DND-41 (cell line): Measurements from ENCODE around the gene PAK1.

Experiments
- ATAC-seq: fragments of 200-7000 bp; cut with Tn5 transposase; 3 replicates; pipeline ENCODE4 v1.9.1; 2021; ENCODE audit warnings: low read depth; ENCODE audit not compliant: insufficient read depth
- DNase-seq: peaks from one replicate; pipeline ENCODE4 v3.0.0-alpha.2; 2020
- H2AFZ ChIP-seq: 2 replicates; pipeline ENCODE4 v1.6.0; 2012; ENCODE audit warnings: low read depth, low read length
- H3K27ac ChIP-seq: 2 replicates; pipeline ENCODE4 v1.5.1; 2012; ENCODE audit warnings: low read length, inconsistent platforms
- H3K27me3 ChIP-seq: fragments of 200-600 bp; sonication (generic); 2 replicates; pipeline ENCODE4 v1.6.0; 2012; ENCODE audit warnings: low read length, mild to moderate bottlenecking, inconsistent platforms; ENCODE audit not compliant: insufficient read depth, poor library complexity
- H3K36me3 ChIP-seq: 2 replicates; pipeline ENCODE4 v1.5.1; 2012; ENCODE audit warnings: low read length, inconsistent platforms; ENCODE audit not compliant: insufficient read depth
- H3K4me1 ChIP-seq: 2 replicates; pipeline ENCODE4 v1.5.1; 2012; ENCODE audit warnings: mild to moderate bottlenecking, low read length; ENCODE audit not compliant: insufficient read depth
- H3K4me2 ChIP-seq: 2 replicates; pipeline ENCODE4 v1.6.0; 2012; ENCODE audit warnings: mild to moderate bottlenecking, moderate library complexity, low read length, inconsistent platforms; ENCODE audit not compliant: insufficient read depth
- H3K4me3 ChIP-seq, 2 experiments: fragments of 200-600 bp in 1 of 2; shearing (Covaris generic) in 1 of 2; 2 replicates each; pipeline ENCODE4 v1.5.1; 2012 to 2016; ENCODE audit warnings: inconsistent platforms in 2 of 2, low read length in 2 of 2, mild to moderate bottlenecking in 2 of 2, low read depth in 1 of 2, moderate library complexity in 1 of 2
- H3K79me2 ChIP-seq: 2 replicates; pipeline ENCODE4 v1.6.0; 2012; ENCODE audit warnings: low read length, inconsistent platforms; ENCODE audit not compliant: insufficient read depth
- H3K9ac ChIP-seq: 2 replicates; pipeline ENCODE4 v1.6.0; 2012; ENCODE audit warnings: low read depth, mild to moderate bottlenecking, inconsistent platforms, low read length, moderate library complexity
- H3K9me3 ChIP-seq: 2 replicates; pipeline ENCODE4 v1.5.1; 2012; ENCODE audit warnings: low read length, moderate library complexity, mild to moderate bottlenecking, inconsistent platforms; ENCODE audit not compliant: insufficient read depth, severe bottlenecking
- H4K20me1 ChIP-seq: 2 replicates; pipeline ENCODE4 v1.6.0; 2012; ENCODE audit warnings: low read length; ENCODE audit not compliant: insufficient read depth
- CTCF ChIP-seq: IDR thresholded peaks from 2 replicates; pipeline ENCODE4 v1.5.1; 2012; ENCODE audit warnings: borderline replicate concordance, low read length, moderate library complexity, mild to moderate bottlenecking; ENCODE audit not compliant: poor library complexity, severe bottlenecking; ENCODE audit errors: extremely low read depth
- EZH2 ChIP-seq: IDR thresholded peaks from 3 replicates; pipeline ENCODE4 v1.6.1; 2012; ENCODE audit warnings: borderline replicate concordance, low read depth, mild to moderate bottlenecking, moderate library complexity, low read length, inconsistent platforms; ENCODE audit not compliant: severe bottlenecking

PAK1 gene

DNA sequence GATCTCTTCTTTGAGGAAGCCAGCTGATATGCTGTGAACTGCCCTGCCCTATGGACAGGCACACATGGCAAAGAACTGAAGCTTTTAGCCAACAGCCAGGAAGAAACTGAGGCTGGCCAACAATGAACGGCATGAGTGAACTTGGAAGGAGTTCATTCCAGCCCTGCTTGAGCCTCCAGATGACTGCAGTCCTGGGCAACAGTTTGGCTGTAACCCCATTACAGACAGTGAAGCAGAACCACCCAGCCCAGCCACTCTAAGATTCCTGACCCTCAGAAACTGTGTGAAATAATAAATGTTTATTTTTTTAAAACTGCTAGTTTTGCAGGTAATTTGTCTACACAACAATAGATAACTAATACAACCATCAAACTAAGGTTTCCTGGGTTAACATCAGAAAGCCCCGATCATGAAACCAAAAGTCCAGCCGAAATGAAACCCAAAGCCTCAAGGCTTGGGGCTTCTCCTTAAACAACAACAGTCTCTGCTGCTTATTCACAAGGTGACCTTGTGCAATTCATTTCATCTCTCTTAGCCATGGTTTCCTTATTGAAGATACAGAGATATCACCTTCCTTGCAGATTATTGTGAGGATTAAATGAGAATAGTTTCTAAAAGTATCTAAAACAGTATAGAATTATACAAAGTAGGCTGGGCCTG lies 31.4 kb downstream of the PAK1 start:
- ATAC-seq: no peak
- H3K4me1 ChIP-seq: no peaks in the 10 kb centered on the region

GRCh38 chr11:77441426-77441825 lies 32.5 kb downstream of the PAK1 start:
- no peaks in the 10 kb centered on the region for H3K9me3 ChIP-seq
- no peak overlapping the region for H3K4me3 ChIP-seq
- H3K27ac ChIP-seq: no peak overlapping the region
- no peaks in the 10 kb centered on the region for H3K36me3 ChIP-seq
- ATAC-seq (no peak), DNase-seq (no peak)
- no peaks in the 10 kb centered on the region for H4K20me1 ChIP-seq
- no peak overlapping the region for H2AFZ ChIP-seq
- no peaks in the 10 kb centered on the region for H3K79me2 ChIP-seq
- no peak overlapping the region for H3K4me2 ChIP-seq
- H3K27me3 ChIP-seq: no peaks in the 10 kb centered on the region
- no peak overlapping the region for H3K9ac ChIP-seq
- no peak for TF ChIP-seq EZH2
- TF ChIP-seq CTCF: no peak
- no peaks in the 10 kb centered on the region for H3K4me1 ChIP-seq

More for the DNA sequence above, 31.4 kb downstream of the PAK1 start:
- Histone ChIP-seq H3K9me3 (no peaks in the 10 kb centered on the region), H3K36me3 (no peaks in the 10 kb centered on the region), H3K4me2 (no peak overlapping the region), H3K79me2 (no peaks in the 10 kb centered on the region), H3K9ac (no peak overlapping the region), H3K27ac (no peak overlapping the region), H4K20me1 (no peaks in the 10 kb centered on the region), H3K4me3 (no peak overlapping the region), H3K27me3 (no peaks in the 10 kb centered on the region), H2AFZ (no peak overlapping the region)
- TF ChIP-seq CTCF (no peak), EZH2 (no peak)
- DNase-seq: no peak

GRCh38 chr11:77440678-77441077 lies 33.2 kb downstream of the PAK1 start:
- H3K27ac ChIP-seq: no peak overlapping the region
- no peak overlapping the region for H2AFZ ChIP-seq
- DNase-seq (no peak), ATAC-seq (no peak)
- H3K4me2 ChIP-seq: no peak overlapping the region
- H3K9me3 ChIP-seq: no peaks in the 10 kb centered on the region
- no peaks in the 10 kb centered on the region for H3K27me3 ChIP-seq
- no peaks in the 10 kb centered on the region for H4K20me1 ChIP-seq
- no peaks in the 10 kb centered on the region for H3K36me3 ChIP-seq
- no peak overlapping the region for H3K4me3 ChIP-seq
- H3K79me2 ChIP-seq: no peaks in the 10 kb centered on the region
- H3K9ac ChIP-seq: no peak overlapping the region
- H3K4me1 ChIP-seq: no peaks in the 10 kb centered on the region
- TF ChIP-seq EZH2 (no peak), CTCF (no peak)
